HEK293 (cell line): ENCODE measurements around the gene PSTPIP2.

Experiments
- CTCF ChIA-PET: fragments of 350-600 bp; formaldehyde crosslinking; extraction: SDS; loops from one replicate; lab custom pipeline; 2021; ENCODE audit warnings: antibody characterized with exemption; lab: Yijun Ruan, JAX
- POLR2A ChIA-PET: fragments of 300-600 bp; formaldehyde crosslinking; extraction: SDS; loops from one replicate; lab custom pipeline; 2020; ENCODE audit warnings: antibody characterized with exemption, inconsistent platforms; lab: Yijun Ruan, JAX
- H3K27ac ChIP-seq: fragments of 200-500 bp; sonication (Bioruptor generic); 2 replicates; pipeline ENCODE4 v1.5.1; 2014; ENCODE audit warnings: low read depth, low read length, control low read depth, inconsistent platforms; ENCODE audit errors: extremely low read depth
- H3K36me3 ChIP-seq, 2 experiments: fragments of 200-500 bp in 1 of 2; sonication (Bioruptor generic) in 1 of 2; 1 replicate in 1 of 2; 2 replicates in 1 of 2; pipeline ENCODE4 v1.5.1; 2014 to 2017; ENCODE audit warnings: inconsistent platforms in 2 of 2, low read length in 2 of 2; ENCODE audit not compliant: control insufficient read depth in 2 of 2, insufficient read depth in 1 of 2
- H3K4me1 ChIP-seq: fragments of 200-500 bp; sonication (Bioruptor generic); 2 replicates; pipeline ENCODE4 v1.5.1; 2014; ENCODE audit warnings: mild to moderate bottlenecking, low read length, inconsistent platforms; ENCODE audit not compliant: control insufficient read depth, insufficient read depth
- H3K4me3 ChIP-seq: 2 replicates; pipeline ENCODE4 v1.5.1; 2011; ENCODE audit warnings: low read depth, mild to moderate bottlenecking, control low read depth, low read length, moderate library complexity
- H3K9me3 ChIP-seq: fragments of 200-500 bp; sonication (Bioruptor generic); 2 replicates; pipeline ENCODE4 v1.5.1; 2014; ENCODE audit warnings: low read depth, low read length, inconsistent platforms; ENCODE audit not compliant: control insufficient read depth, insufficient read depth
- EGR2 ChIP-seq: fragments of 450-650 bp; formaldehyde crosslinking; IDR thresholded peaks from 2 replicates; pipeline ENCODE4 v1.5.1; 2016; ENCODE audit warnings: low read depth, missing biosample characterization, missing genetic modification characterization
- GLI2 ChIP-seq: fragments of 450-650 bp; formaldehyde crosslinking; IDR thresholded peaks from 2 replicates; pipeline ENCODE4; 2017; ENCODE audit warnings: missing biosample characterization, missing genetic modification characterization, low read depth, borderline replicate concordance
- GLIS2 ChIP-seq: fragments of 450-650 bp; formaldehyde crosslinking; IDR thresholded peaks from 2 replicates; pipeline ENCODE4 v1.5.1; 2016; ENCODE audit warnings: missing biosample characterization, missing genetic modification characterization
- HOXD13 ChIP-seq: sonication (generic); formaldehyde crosslinking; IDR thresholded peaks from 2 replicates; pipeline ENCODE4 v1.8.0; 2022; ENCODE audit warnings: missing genetic modification reagents, borderline replicate concordance
- INSM2 ChIP-seq: fragments of 450-650 bp; formaldehyde crosslinking; IDR thresholded peaks from 2 replicates; pipeline ENCODE4 v1.5.1; 2016; ENCODE audit warnings: missing biosample characterization, missing genetic modification characterization
- MYNN ChIP-seq: fragments of 450-650 bp; formaldehyde crosslinking; IDR thresholded peaks from 2 replicates; pipeline ENCODE4 v1.5.1; 2016; ENCODE audit warnings: missing biosample characterization, missing genetic modification characterization, borderline replicate concordance
- PATZ1 ChIP-seq: fragments of 450-650 bp; formaldehyde crosslinking; IDR thresholded peaks from 2 replicates; pipeline ENCODE4 v1.5.1; 2016; ENCODE audit warnings: missing biosample characterization, missing genetic modification characterization
- SETDB1 ChIP-seq: IDR thresholded peaks from one replicate; pipeline ENCODE4 v1.6.1; 2017; ENCODE audit warnings: mild to moderate bottlenecking, low read length, moderate library complexity, mixed read lengths; ENCODE audit not compliant: insufficient read length
- ZBTB44 ChIP-seq: fragments of 450-650 bp; IDR thresholded peaks from 2 replicates; pipeline ENCODE4 v1.5.1; 2018; ENCODE audit warnings: missing biosample characterization, mild to moderate bottlenecking, missing genetic modification characterization
- ZNF132 ChIP-seq: fragments of 450-650 bp; formaldehyde crosslinking; IDR thresholded peaks from 2 replicates; pipeline ENCODE4 v1.5.1; 2017; ENCODE audit warnings: missing biosample characterization, missing genetic modification characterization, borderline replicate concordance
- ZNF248 ChIP-seq: fragments of 450-650 bp; formaldehyde crosslinking; IDR thresholded peaks from 2 replicates; pipeline ENCODE4 v1.5.1; 2017; ENCODE audit warnings: missing biosample characterization, missing genetic modification characterization
- ZNF366 ChIP-seq: fragments of 450-650 bp; formaldehyde crosslinking; conservative IDR thresholded peaks from 2 replicates; pipeline ENCODE4 v1.5.1; 2016; ENCODE audit warnings: missing biosample characterization, missing genetic modification characterization
- ZNF398 ChIP-seq: fragments of 450-650 bp; formaldehyde crosslinking; IDR thresholded peaks from 2 replicates; pipeline ENCODE4 v1.5.1; 2017; ENCODE audit warnings: missing biosample characterization, missing genetic modification characterization
- ZNF426 ChIP-seq: fragments of 450-650 bp; formaldehyde crosslinking; IDR thresholded peaks from 2 replicates; pipeline ENCODE4 v1.5.1; 2017; ENCODE audit warnings: missing biosample characterization, missing genetic modification characterization, mild to moderate bottlenecking, inconsistent platforms, moderate library complexity
- ZNF521 ChIP-seq: fragments of 450-650 bp; formaldehyde crosslinking; IDR thresholded peaks from 2 replicates; pipeline ENCODE4 v1.5.1; 2017; ENCODE audit warnings: missing biosample characterization, mild to moderate bottlenecking, missing genetic modification characterization
- ZNF530 ChIP-seq: fragments of 450-650 bp; formaldehyde crosslinking; IDR thresholded peaks from 2 replicates; pipeline ENCODE4 v1.5.1; 2016; ENCODE audit warnings: low read depth, missing biosample characterization, missing genetic modification characterization
- ZNF549 ChIP-seq: fragments of 450-650 bp; IDR thresholded peaks from 2 replicates; pipeline ENCODE4 v1.5.1; 2018; ENCODE audit warnings: missing biosample characterization, missing genetic modification characterization, mild to moderate bottlenecking, inconsistent platforms, moderate library complexity
- ZNF677 ChIP-seq: fragments of 450-650 bp; IDR thresholded peaks from 2 replicates; pipeline ENCODE4 v1.5.0; 2018; ENCODE audit warnings: missing biosample characterization, mild to moderate bottlenecking, missing genetic modification characterization, moderate library complexity
- ZSCAN18 ChIP-seq: fragments of 450-650 bp; formaldehyde crosslinking; IDR thresholded peaks from 2 replicates; pipeline ENCODE4 v1.5.1; 2016; ENCODE audit warnings: missing biosample characterization, missing genetic modification characterization
- ZSCAN4 ChIP-seq: fragments of 450-650 bp; formaldehyde crosslinking; IDR thresholded peaks from 2 replicates; pipeline ENCODE4 v1.5.1; 2017; ENCODE audit warnings: missing biosample characterization, missing genetic modification characterization

Gene PSTPIP2

GRCh38 chr18:46010676-46011075 is 61.4 kb downstream of the PSTPIP2 start:
- POLR2A ChIA-PET: no interaction called here

GRCh38 chr18:46010050-46010449 is 62.0 kb downstream of the PSTPIP2 start:
- no peak overlapping the region for H3K4me3 ChIP-seq
- H3K36me3 ChIP-seq: peaks cover 0 to 16% of the 10 kb centered on the region in 2 experiments; a peak in 2 of 3 replicates
- POLR2A ChIA-PET: no interaction called here
- TF ChIP-seq ZBTB44 (tag by site-specific recombination) (no peak), ZSCAN4 (tag by site-specific recombination) (no peak), ZNF426 (tag by site-specific recombination) (no peak), GLI2 (no peak), GLIS2 (tag by site-specific recombination) (no peak)
- H3K9me3 ChIP-seq: no peaks in the 10 kb centered on the region
- H3K4me1 ChIP-seq: no peaks in the 10 kb centered on the region
- CTCF ChIA-PET: interaction anchor here (0.5 to 0.7 kb wide), 3 partner anchors 30 to 287 kb away, joined by 3 read pairs; no protein-coding TSS in a partner anchor
- H3K27ac ChIP-seq: no peak overlapping the region

More at GRCh38 chr18:46010676-46011075, 61.4 kb downstream of the PSTPIP2 start:
- no peak overlapping the region for H3K27ac ChIP-seq
- no peak for TF ChIP-seq PATZ1 (tag by site-specific recombination)
- no peaks in the 10 kb centered on the region for H3K4me1 ChIP-seq
- no peak overlapping the region for H3K4me3 ChIP-seq
- CTCF ChIA-PET: interaction anchor here (0.6 to 0.7 kb wide), 2 partner anchors 31 to 131 kb away, joined by 3 read pairs; no protein-coding TSS in a partner anchor
- H3K36me3 ChIP-seq: peaks cover 0 to 16% of the 10 kb centered on the region in 2 experiments; a peak in 2 of 3 replicates
- H3K9me3 ChIP-seq: no peaks in the 10 kb centered on the region

- CTCF ChIA-PET: no interaction called here
- Histone ChIP-seq H3K4me1 (no peaks in the 10 kb centered on the region), H3K36me3 (peaks cover 0 to 16% of the 10 kb centered on the region in 2 experiments; a peak in 2 of 3 replicates), H3K9me3 (no peaks in the 10 kb centered on the region), H3K27ac (no peak overlapping the region), H3K4me3 (no peak overlapping the region)
- TF ChIP-seq INSM2 (tag by site-specific recombination): no peak
- no peak for TF ChIP-seq ZNF521 (tag by site-specific recombination)
- no peak for TF ChIP-seq ZNF549
- no peak for TF ChIP-seq HOXD13
- no peak for TF ChIP-seq ZSCAN18
- no peak for TF ChIP-seq ZNF248
- no peak for TF ChIP-seq EGR2 (tag by site-specific recombination)
- no peak for TF ChIP-seq ZNF366
- no peak for TF ChIP-seq ZNF677 (tag by site-specific recombination)
- TF ChIP-seq MYNN (tag by site-specific recombination): no peak
- no peak for TF ChIP-seq ZNF530 (tag by site-specific recombination)
- TF ChIP-seq ZNF398 (tag by site-specific recombination): no peak
- TF ChIP-seq SETDB1: no peak
- no peak for TF ChIP-seq ZNF132 (tag by site-specific recombination)
- POLR2A ChIA-PET: no interaction called here
These were observed 62.8 kb downstream of the PSTPIP2 start for GRCh38 chr18:46009125-46009840.
